Muscle of leg (tissue), 11 donors: ENCODE results near the gene ADK. TPM values are rescaled to one million over a fixed set of nuclear protein-coding genes. Genes with fewer than 3 reads are reported as not detected.
A peak's percentile ranks its signal among the peaks of the same experiment; 100 is the strongest.
"Not testable (repeated sequence)": the region's sequence is repeated elsewhere in the genome, so short reads cannot be mapped to it uniquely, and the experiment has no call there.

ENCODE experiments used
- DNase-seq: peaks from one replicate; pipeline ENCODE4 v3.0.0; 2013
- H3K27ac ChIP-seq: one replicate; pipeline ENCODE4 v1.5.1; 2013; ENCODE audit warnings: mild to moderate bottlenecking, low read length, control low read depth
- H3K27me3 ChIP-seq: one replicate; pipeline ENCODE4 v1.6.1; 2013; ENCODE audit warnings: low read length; ENCODE audit not compliant: control insufficient read depth, insufficient read depth
- H3K36me3 ChIP-seq: one replicate; pipeline ENCODE4 v1.6.1; 2013; ENCODE audit warnings: low read length; ENCODE audit not compliant: control insufficient read depth, insufficient read depth
- H3K4me1 ChIP-seq: one replicate; pipeline ENCODE4 v1.6.1; 2013; ENCODE audit warnings: low read length; ENCODE audit not compliant: control insufficient read depth, insufficient read depth
- H3K4me3 ChIP-seq: one replicate; pipeline ENCODE4 v1.5.1; 2013; ENCODE audit warnings: low read length, control low read depth
- H3K9me3 ChIP-seq: replicated peaks from 2 replicates; pipeline ENCODE4 v1.6.1; 2013; ENCODE audit warnings: low read depth, low read length; ENCODE audit not compliant: control insufficient read depth
- WGBS: methylation state at CpG from one replicate; pipeline ENCODE4 v1.1.5; 2013; ENCODE audit warnings: missing lambda C conversion rate; ENCODE audit not compliant: insufficient coverage; 5-methylcytosine and 5-hydroxymethylcytosine counted together
- polyA plus RNA-seq, 8 donors: library from polyadenylated mRNA; unstranded; fragments of 120-200 nt; gene quantifications; one replicate each; pipeline versions ENCODE4 v1.2.1 to v1.2.3, GENCODE V29; 2013; ENCODE audit warnings: inconsistent platforms in 1 of 8, low replicate concordance in 1 of 8; ENCODE audit not compliant: insufficient read length in 8 of 8, insufficient read depth in 1 of 8
- total RNA-seq: library from RNA; stranded (reverse); fragments of 120-200 nt; gene quantifications from one replicate; pipeline ENCODE4 v1.2.4, GENCODE V29; 2013

ADK gene
- total and polyA plus RNA-seq, 9 donors: 28.8 to 37.2 (median 34.4) TPM

- Histone ChIP-seq H3K27me3 (no peaks in the 10 kb centered on the region), H3K27ac (peak overlapping the region; percentile 81), H3K36me3 (no peaks in the 10 kb centered on the region), H3K4me3 (peak overlapping the region; percentile 69), H3K4me1 (peaks cover 8% of the 10 kb centered on the region), H3K9me3 (no peaks in the 10 kb centered on the region)
- peak; percentile 96 for DNase-seq
- under 1% methylated on average over 72 of the region's 72 CpGs for WGBS
Measured at GRCh38 chr10:74176380-74177139, 25.5 kb downstream of the ADK start.

- Histone ChIP-seq H3K9me3 (no peaks in the 10 kb centered on the region), H3K27ac (peak overlapping the region; percentile 81), H3K36me3 (no peaks in the 10 kb centered on the region), H3K4me3 (peak overlapping the region; percentile 69), H3K4me1 (peaks cover 8% of the 10 kb centered on the region), H3K27me3 (no peaks in the 10 kb centered on the region)
- DNase-seq: no peak
- WGBS: 0% methylated on average over 9 of the region's 13 CpGs
Measured at GRCh38 chr10:74177140-74177677, 26.2 kb downstream of the ADK start.

GRCh38 chr10:74178042-74178791, 27.2 kb downstream of the ADK start:
- 67% methylated on average over 1 of the region's 5 CpGs for WGBS
- no peaks in the 10 kb centered on the region for H3K27me3 ChIP-seq
- H3K4me1 ChIP-seq: peaks cover 8% of the 10 kb centered on the region

GRCh38 chr10:74179111-74179710, 28.2 kb downstream of the ADK start:
- H3K4me3 ChIP-seq: no peak overlapping the region
- no CpG with 5 or more reads among the region's 2 CpGs for WGBS

More at GRCh38 chr10:74178042-74178791, 27.2 kb downstream of the ADK start:
- Histone ChIP-seq H3K36me3 (no peaks in the 10 kb centered on the region), H3K4me3 (no peak overlapping the region), H3K27ac (no peak overlapping the region), H3K9me3 (no peaks in the 10 kb centered on the region)
- DNase-seq: no peak

GRCh38 chr10:74186678-74187077, 35.7 kb downstream of the ADK start:
- Histone ChIP-seq H3K4me1 (peaks cover 4% of the 10 kb centered on the region), H3K36me3 (no peaks in the 10 kb centered on the region)
- DNase-seq: peak; percentile 60

More at GRCh38 chr10:74179111-74179710, 28.2 kb downstream of the ADK start:
- no peak for DNase-seq
- H3K36me3 ChIP-seq: no peaks in the 10 kb centered on the region
- H3K4me1 ChIP-seq: peaks cover 8% of the 10 kb centered on the region
- H3K27me3 ChIP-seq: no peaks in the 10 kb centered on the region
- H3K9me3 ChIP-seq: no peaks in the 10 kb centered on the region
- no peak overlapping the region for H3K27ac ChIP-seq

GRCh38 chr10:74187237-74187636, 36.2 kb downstream of the ADK start:
- Histone ChIP-seq H3K36me3 (no peaks in the 10 kb centered on the region), H3K27ac (no peak overlapping the region), H3K4me1 (peaks cover 4% of the 10 kb centered on the region), H3K9me3 (no peaks in the 10 kb centered on the region), H3K27me3 (no peaks in the 10 kb centered on the region), H3K4me3 (no peak overlapping the region)
- no peak for DNase-seq
- no CpG with 5 or more reads among the region's 1 CpG for WGBS

More at GRCh38 chr10:74186678-74187077, 35.7 kb downstream of the ADK start:
- no peaks in the 10 kb centered on the region for H3K27me3 ChIP-seq
- H3K4me3 ChIP-seq: no peak overlapping the region
- H3K9me3 ChIP-seq: no peaks in the 10 kb centered on the region
- no peak overlapping the region for H3K27ac ChIP-seq

GRCh38 chr10:74188617-74189016, 37.6 kb downstream of the ADK start:
- H3K9me3 ChIP-seq, H3K27ac ChIP-seq, H3K4me3 ChIP-seq, H3K27me3 ChIP-seq, H3K36me3 ChIP-seq, H3K4me1 ChIP-seq, DNase-seq: not testable (repeated sequence)
- 87% methylated on average over 3 of the region's 13 CpGs for WGBS

- 6% methylated on average over 2 of the region's 3 CpGs for WGBS
- Histone ChIP-seq H3K9me3 (no peaks in the 10 kb centered on the region), H3K27ac (peak overlapping the region; percentile 72), H3K4me1 (peaks cover 4% of the 10 kb centered on the region), H3K27me3 (no peaks in the 10 kb centered on the region), H3K36me3 (no peaks in the 10 kb centered on the region), H3K4me3 (no peak overlapping the region)
- peak; percentile 74 for DNase-seq
Measured at GRCh38 chr10:74189999-74190421, 39.0 kb downstream of the ADK start.

GRCh38 chr10:74190494-74190893, 39.5 kb downstream of the ADK start:
- H3K9me3 ChIP-seq: no peaks in the 10 kb centered on the region
- peaks cover 4% of the 10 kb centered on the region for H3K4me1 ChIP-seq
- H3K4me3 ChIP-seq: no peak overlapping the region
- H3K27ac ChIP-seq: peak overlapping the region; percentile 72
- no peaks in the 10 kb centered on the region for H3K36me3 ChIP-seq
- DNase-seq: no peak
- no peaks in the 10 kb centered on the region for H3K27me3 ChIP-seq

- H3K27ac ChIP-seq: no peak overlapping the region
- H3K4me1 ChIP-seq: peaks cover 4% of the 10 kb centered on the region
- DNase-seq: peak; percentile 40
- WGBS: 61% methylated on average over 3 of the region's 3 CpGs
- no peaks in the 10 kb centered on the region for H3K27me3 ChIP-seq
- no peaks in the 10 kb centered on the region for H3K9me3 ChIP-seq
- H3K36me3 ChIP-seq: no peaks in the 10 kb centered on the region
- no peak overlapping the region for H3K4me3 ChIP-seq
Measured at GRCh38 chr10:74194545-74194944, 43.5 kb downstream of the ADK start.
